ENCODE data around the gene TMTC1.

TMTC1 gene

GRCh38 chr12:29713729-29714128 is 70.0 kb downstream of the TMTC1 start:
- Histone ChIP-seq H3K9ac (ENCODE audit: low read length in 2 of 2) (no peak overlapping the region), H3K4me1 (ENCODE audit: control insufficient read depth, insufficient read depth, low read length) (peaks cover 21% of the 10 kb centered on the region), H3K9me3 (ENCODE audit: control insufficient read depth in 2 of 2, low read length in 2 of 2) (no peaks in the 10 kb centered on the region), H3K36me3 (ENCODE audit: control insufficient read depth in 2 of 2, insufficient read depth in 2 of 2, low read length in 2 of 2) (no peaks in the 10 kb centered on the region), H3K27ac (ENCODE audit: low read length) (peak overlapping the region; percentile 33), H3K4me3 (ENCODE audit: low read length in 2 of 2) (no peak overlapping the region), H3K27me3 (ENCODE audit: control insufficient read depth in 1 of 2, insufficient read depth in 2 of 2, low read length in 2 of 2) (no peaks in the 10 kb centered on the region)

- no peak overlapping the region for H3K4me3 ChIP-seq (ENCODE audit: low read length in 2 of 2)
- no peaks in the 10 kb centered on the region for H3K27me3 ChIP-seq (ENCODE audit: control insufficient read depth in 1 of 2, insufficient read depth in 2 of 2, low read length in 2 of 2)
- no peaks in the 10 kb centered on the region for H3K9me3 ChIP-seq (ENCODE audit: control insufficient read depth in 2 of 2, low read length in 2 of 2)
- peak overlapping the region; percentile 46 for H3K27ac ChIP-seq (ENCODE audit: low read length)
- no peak overlapping the region for H3K9ac ChIP-seq (ENCODE audit: low read length in 2 of 2)
- H3K36me3 ChIP-seq (ENCODE audit: control insufficient read depth in 2 of 2, insufficient read depth in 2 of 2, low read length in 2 of 2) = no peaks in the 10 kb centered on the region
- H3K4me1 ChIP-seq (ENCODE audit: control insufficient read depth, insufficient read depth, low read length) = peaks cover 37% of the 10 kb centered on the region
Measured at GRCh38 chr12:29711381-29711780, 72.4 kb downstream of the TMTC1 start.

- no peaks in the 10 kb centered on the region for H3K27me3 ChIP-seq (ENCODE audit: control insufficient read depth in 1 of 2, insufficient read depth in 2 of 2, low read length in 2 of 2)
- no peaks in the 10 kb centered on the region for H3K9me3 ChIP-seq (ENCODE audit: control insufficient read depth in 2 of 2, low read length in 2 of 2)
- H3K27ac ChIP-seq (ENCODE audit: low read length) = peak overlapping the region; percentile 58
- H3K4me1 ChIP-seq (ENCODE audit: control insufficient read depth, insufficient read depth, low read length) = peaks cover 43% of the 10 kb centered on the region
- peak overlapping the region; percentile 2 to 4 for H3K9ac ChIP-seq (ENCODE audit: low read length in 2 of 2)
- peak overlapping the region; percentile 12 to 23 for H3K4me3 ChIP-seq (ENCODE audit: low read length in 2 of 2)
- no peaks in the 10 kb centered on the region for H3K36me3 ChIP-seq (ENCODE audit: control insufficient read depth in 2 of 2, insufficient read depth in 2 of 2, low read length in 2 of 2)
Measured at GRCh38 chr12:29710104-29710503, 73.6 kb downstream of the TMTC1 start.

- H3K9me3 ChIP-seq (ENCODE audit: control insufficient read depth in 2 of 2, low read length in 2 of 2) = no peaks in the 10 kb centered on the region
- peak overlapping the region; percentile 12 to 23 for H3K4me3 ChIP-seq (ENCODE audit: low read length in 2 of 2)
- no peaks in the 10 kb centered on the region for H3K36me3 ChIP-seq (ENCODE audit: control insufficient read depth in 2 of 2, insufficient read depth in 2 of 2, low read length in 2 of 2)
- peaks cover 42% of the 10 kb centered on the region for H3K4me1 ChIP-seq (ENCODE audit: control insufficient read depth, insufficient read depth, low read length)
- H3K27me3 ChIP-seq (ENCODE audit: control insufficient read depth in 1 of 2, insufficient read depth in 2 of 2, low read length in 2 of 2) = no peaks in the 10 kb centered on the region
- H3K9ac ChIP-seq (ENCODE audit: low read length in 2 of 2) = peak overlapping the region; percentile 2 to 4
- peak overlapping the region; percentile 58 for H3K27ac ChIP-seq (ENCODE audit: low read length)
Measured at GRCh38 chr12:29709496-29710040, 74.2 kb downstream of the TMTC1 start.

GRCh38 chr12:29709054-29709453 is 74.7 kb downstream of the TMTC1 start:
- Histone ChIP-seq H3K9ac (ENCODE audit: low read length in 2 of 2) (no peak overlapping the region), H3K9me3 (ENCODE audit: control insufficient read depth in 2 of 2, low read length in 2 of 2) (no peaks in the 10 kb centered on the region), H3K4me3 (ENCODE audit: low read length in 2 of 2) (no peak overlapping the region), H3K27me3 (ENCODE audit: control insufficient read depth in 1 of 2, insufficient read depth in 2 of 2, low read length in 2 of 2) (no peaks in the 10 kb centered on the region), H3K36me3 (ENCODE audit: control insufficient read depth in 2 of 2, insufficient read depth in 2 of 2, low read length in 2 of 2) (no peaks in the 10 kb centered on the region), H3K4me1 (ENCODE audit: control insufficient read depth, insufficient read depth, low read length) (peaks cover 40% of the 10 kb centered on the region), H3K27ac (ENCODE audit: low read length) (no peak overlapping the region)

- H3K27ac ChIP-seq (ENCODE audit: low read length) = no peak overlapping the region
- no peak overlapping the region for H3K4me3 ChIP-seq (ENCODE audit: low read length in 2 of 2)
- peaks cover 40% of the 10 kb centered on the region for H3K4me1 ChIP-seq (ENCODE audit: control insufficient read depth, insufficient read depth, low read length)
- no peaks in the 10 kb centered on the region for H3K27me3 ChIP-seq (ENCODE audit: control insufficient read depth in 1 of 2, insufficient read depth in 2 of 2, low read length in 2 of 2)
- no peak overlapping the region for H3K9ac ChIP-seq (ENCODE audit: low read length in 2 of 2)
- H3K9me3 ChIP-seq (ENCODE audit: control insufficient read depth in 2 of 2, low read length in 2 of 2) = no peaks in the 10 kb centered on the region
- no peaks in the 10 kb centered on the region for H3K36me3 ChIP-seq (ENCODE audit: control insufficient read depth in 2 of 2, insufficient read depth in 2 of 2, low read length in 2 of 2)
Measured at GRCh38 chr12:29707846-29708245, 75.9 kb downstream of the TMTC1 start.

GRCh38 chr12:29706311-29706710 is 77.4 kb downstream of the TMTC1 start:
- Histone ChIP-seq H3K36me3 (ENCODE audit: control insufficient read depth in 2 of 2, insufficient read depth in 2 of 2, low read length in 2 of 2) (no peaks in the 10 kb centered on the region), H3K27me3 (ENCODE audit: control insufficient read depth in 1 of 2, insufficient read depth in 2 of 2, low read length in 2 of 2) (no peaks in the 10 kb centered on the region), H3K9ac (ENCODE audit: low read length in 2 of 2) (no peak overlapping the region), H3K4me1 (ENCODE audit: control insufficient read depth, insufficient read depth, low read length) (peaks cover 38% of the 10 kb centered on the region), H3K4me3 (ENCODE audit: low read length in 2 of 2) (no peak overlapping the region), H3K27ac (ENCODE audit: low read length) (no peak overlapping the region), H3K9me3 (ENCODE audit: control insufficient read depth in 2 of 2, low read length in 2 of 2) (no peaks in the 10 kb centered on the region)

GRCh38 chr12:29703528-29703927 is 80.2 kb downstream of the TMTC1 start:
- Histone ChIP-seq H3K4me1 (ENCODE audit: control insufficient read depth, insufficient read depth, low read length) (peaks cover 21% of the 10 kb centered on the region), H3K9me3 (ENCODE audit: control insufficient read depth in 2 of 2, low read length in 2 of 2) (no peaks in the 10 kb centered on the region), H3K27ac (ENCODE audit: low read length) (no peak overlapping the region), H3K9ac (ENCODE audit: low read length in 2 of 2) (no peak overlapping the region), H3K36me3 (ENCODE audit: control insufficient read depth in 2 of 2, insufficient read depth in 2 of 2, low read length in 2 of 2) (no peaks in the 10 kb centered on the region), H3K27me3 (ENCODE audit: control insufficient read depth in 1 of 2, insufficient read depth in 2 of 2, low read length in 2 of 2) (no peaks in the 10 kb centered on the region), H3K4me3 (ENCODE audit: low read length in 2 of 2) (no peak overlapping the region)

GRCh38 chr12:29702972-29703371 is 80.8 kb downstream of the TMTC1 start:
- H3K9me3 ChIP-seq (ENCODE audit: control insufficient read depth in 2 of 2, low read length in 2 of 2) = no peaks in the 10 kb centered on the region
- no peaks in the 10 kb centered on the region for H3K36me3 ChIP-seq (ENCODE audit: control insufficient read depth in 2 of 2, insufficient read depth in 2 of 2, low read length in 2 of 2)
- H3K4me3 ChIP-seq (ENCODE audit: low read length in 2 of 2) = no peak overlapping the region
- H3K27ac ChIP-seq (ENCODE audit: low read length) = no peak overlapping the region
- no peaks in the 10 kb centered on the region for H3K27me3 ChIP-seq (ENCODE audit: control insufficient read depth in 1 of 2, insufficient read depth in 2 of 2, low read length in 2 of 2)
- peaks cover 17% of the 10 kb centered on the region for H3K4me1 ChIP-seq (ENCODE audit: control insufficient read depth, insufficient read depth, low read length)
- no peak overlapping the region for H3K9ac ChIP-seq (ENCODE audit: low read length in 2 of 2)

GRCh38 chr12:29702222-29702621 is 81.5 kb downstream of the TMTC1 start:
- Histone ChIP-seq H3K36me3 (ENCODE audit: control insufficient read depth in 2 of 2, insufficient read depth in 2 of 2, low read length in 2 of 2) (no peaks in the 10 kb centered on the region), H3K9ac (ENCODE audit: low read length in 2 of 2) (no peak overlapping the region), H3K9me3 (ENCODE audit: control insufficient read depth in 2 of 2, low read length in 2 of 2) (no peaks in the 10 kb centered on the region), H3K27me3 (ENCODE audit: control insufficient read depth in 1 of 2, insufficient read depth in 2 of 2, low read length in 2 of 2) (no peaks in the 10 kb centered on the region), H3K4me3 (ENCODE audit: low read length in 2 of 2) (no peak overlapping the region), H3K4me1 (ENCODE audit: control insufficient read depth, insufficient read depth, low read length) (peaks cover 14% of the 10 kb centered on the region), H3K27ac (ENCODE audit: low read length) (no peak overlapping the region)

GRCh38 chr12:29700761-29701481 is 82.8 kb downstream of the TMTC1 start:
- Histone ChIP-seq H3K27me3 (ENCODE audit: control insufficient read depth in 1 of 2, insufficient read depth in 2 of 2, low read length in 2 of 2) (no peaks in the 10 kb centered on the region), H3K9me3 (ENCODE audit: control insufficient read depth in 2 of 2, low read length in 2 of 2) (no peaks in the 10 kb centered on the region), H3K27ac (ENCODE audit: low read length) (no peak overlapping the region), H3K4me1 (ENCODE audit: control insufficient read depth, insufficient read depth, low read length) (peaks cover 2% of the 10 kb centered on the region), H3K9ac (ENCODE audit: low read length in 2 of 2) (no peak overlapping the region), H3K4me3 (ENCODE audit: low read length in 2 of 2) (no peak overlapping the region), H3K36me3 (ENCODE audit: control insufficient read depth in 2 of 2, insufficient read depth in 2 of 2, low read length in 2 of 2) (no peaks in the 10 kb centered on the region)
